ENCODE measurements around the gene TIMM10B.

Gene TIMM10B

DNA sequence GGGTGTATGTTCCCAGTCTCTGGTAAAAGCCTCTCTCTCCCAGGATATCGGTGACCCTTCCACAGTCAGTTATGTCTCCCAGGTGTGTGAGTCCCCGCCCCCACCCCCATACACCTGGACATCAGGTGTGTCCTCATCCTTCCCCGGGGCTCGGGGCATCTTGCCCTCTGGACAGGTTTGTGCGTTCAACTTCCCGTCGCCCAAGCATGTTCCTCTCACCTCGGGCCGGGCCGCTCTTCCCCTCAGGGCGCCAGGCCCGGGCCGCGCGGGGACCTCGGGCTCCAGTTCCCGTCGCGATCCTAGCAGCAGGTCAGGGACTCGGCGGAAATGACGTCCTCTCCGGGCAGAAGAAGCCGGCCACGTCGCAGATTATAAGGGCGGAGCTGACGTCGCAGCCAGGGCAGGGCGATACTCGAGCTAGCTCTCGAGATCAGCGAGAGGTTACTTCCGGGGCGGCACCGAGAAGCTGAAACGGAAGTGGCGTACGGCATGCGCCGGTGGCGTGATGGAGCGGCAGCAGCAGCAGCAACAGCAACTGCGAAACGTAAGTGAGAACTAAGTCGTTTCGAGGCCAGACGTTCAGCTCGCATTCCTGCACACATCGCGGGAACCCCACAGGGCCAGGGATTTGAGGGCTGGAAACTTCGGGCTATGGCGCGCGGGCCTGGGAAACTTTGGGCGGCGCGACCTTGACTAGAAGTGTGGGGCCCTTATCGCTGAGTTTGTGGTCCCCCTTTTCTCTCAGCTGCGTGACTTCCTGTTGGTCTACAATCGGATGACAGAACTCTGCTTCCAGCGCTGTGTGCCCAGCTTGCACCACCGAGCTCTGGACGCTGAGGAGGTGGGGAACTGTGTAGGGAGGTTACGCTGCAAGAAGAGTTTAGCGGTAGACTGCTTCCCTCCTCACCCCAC lies at the start of gene TIMM10B, which contains the start of gene ARFIP2:
Gene TIMM10B, plus strand, starts transcription at position 490 of the 912 bp plus-strand sequence. Its CDS starts 16 bp downstream, at position 506.
Gene ARFIP2, minus strand, starts transcription at position 320 of the 912 bp plus-strand sequence. CDS start 910 bp downstream, outside the sequence.
- DNase-seq (ENCODE audit: low read depth, low spot score), result peak; percentile 92

GRCh38 chr11:6431861-6432260 lies 49.4 kb upstream of the TIMM10B start:
- no peak for DNase-seq (ENCODE audit: low read depth, low spot score)

- no peak for DNase-seq (ENCODE audit: low read depth, low spot score)
These were observed 47.2 kb upstream of the TIMM10B start for GRCh38 chr11:6433998-6434660.

DNA sequence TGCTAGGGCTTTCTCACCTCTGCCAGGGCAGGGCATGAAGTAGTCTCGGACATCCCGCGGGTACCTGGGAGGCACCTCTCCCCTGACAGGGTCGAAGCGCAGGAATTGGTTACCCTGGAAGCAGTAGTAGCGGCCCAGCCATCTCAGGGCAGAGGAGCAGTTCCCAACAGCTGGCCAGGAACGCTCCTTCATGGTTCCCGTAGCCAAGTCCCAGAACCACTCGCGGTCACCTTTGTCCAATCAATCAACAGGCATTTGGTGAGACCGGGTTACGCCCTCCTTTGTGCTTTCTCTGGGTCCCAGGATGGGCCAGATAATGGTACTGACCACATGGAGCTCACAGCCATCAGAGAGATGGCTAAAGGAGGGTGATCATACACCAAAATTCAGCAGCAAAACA lies 43.9 kb upstream of the TIMM10B start:
- no peak for DNase-seq (ENCODE audit: low read depth, low spot score)

DNA sequence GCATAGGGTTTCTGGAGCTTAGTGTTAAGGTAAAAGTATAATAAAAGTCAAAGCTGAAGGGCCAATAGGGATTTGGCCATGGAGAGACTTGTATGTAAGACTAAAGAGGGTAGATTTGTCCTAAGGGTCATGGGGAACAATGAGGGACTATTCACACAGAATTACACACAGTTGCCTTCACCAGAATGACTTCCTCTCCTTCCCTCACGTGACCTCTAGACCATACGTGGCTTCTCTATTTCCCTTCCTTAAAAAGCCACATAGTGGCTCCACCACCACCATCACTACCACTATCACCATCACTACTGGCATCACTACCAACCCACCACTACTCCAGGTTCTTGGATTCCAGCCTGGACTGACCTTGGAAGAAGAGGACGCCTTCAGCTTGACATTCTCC lies 43.3 kb upstream of the TIMM10B start:
- no peak for DNase-seq (ENCODE audit: low read depth, low spot score)

- no peak for DNase-seq (ENCODE audit: low read depth, low spot score)
These were observed 42.2 kb upstream of the TIMM10B start for GRCh38 chr11:6438979-6439571.

DNA sequence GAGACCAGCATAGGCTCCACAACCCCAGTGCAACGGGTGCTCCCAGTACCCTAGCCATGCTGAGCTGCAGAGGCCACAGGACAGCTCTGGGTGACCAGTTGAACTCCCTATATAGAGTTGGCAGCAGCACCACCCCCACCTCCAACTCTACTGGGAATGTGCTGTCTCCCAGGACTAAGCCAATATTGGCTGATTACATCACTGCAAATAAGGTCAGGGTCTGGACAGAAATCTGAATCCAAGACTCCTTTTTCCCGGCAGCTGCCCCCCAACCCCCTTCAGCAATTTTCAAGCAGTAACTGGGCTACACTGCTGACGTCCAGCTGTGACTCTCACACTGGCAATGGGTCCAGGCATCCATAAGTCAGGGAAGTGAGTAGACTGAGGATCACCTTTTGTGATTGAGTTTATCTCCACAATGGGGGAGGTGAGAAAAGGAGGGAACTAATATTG lies 40.4 kb upstream of the TIMM10B start, which contains the start of gene HPX:
Gene HPX, minus strand, starts transcription at position 82 of the 453 bp plus-strand sequence. Its CDS starts 24 bp downstream, at position 58.
- no peak for DNase-seq (ENCODE audit: low read depth, low spot score)

DNA sequence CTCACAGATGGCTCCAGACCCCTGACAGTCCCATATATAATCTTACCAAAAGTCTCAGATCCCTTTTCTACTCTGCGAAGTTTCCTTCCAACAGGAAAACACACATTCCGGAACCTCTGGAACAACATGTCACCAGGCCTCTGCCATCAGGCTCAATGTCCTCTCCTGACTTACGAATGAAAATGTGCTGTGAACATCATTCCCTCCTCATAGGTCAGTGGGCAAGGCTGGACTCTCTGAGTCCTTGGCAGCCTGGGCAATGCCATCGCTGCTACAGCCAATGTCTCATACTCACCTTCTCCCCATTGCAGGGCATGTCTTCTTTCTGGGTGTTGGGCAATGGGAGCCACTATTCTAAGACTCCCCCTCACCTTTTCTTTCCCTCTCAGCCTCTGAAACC lies 38.9 kb upstream of the TIMM10B start:
- DNase-seq (ENCODE audit: low read depth, low spot score), result no peak

GRCh38 chr11:6443269-6444003 lies 37.9 kb upstream of the TIMM10B start:
- DNase-seq (ENCODE audit: low read depth, low spot score), result peak; percentile 12

- DNase-seq (ENCODE audit: low read depth, low spot score), result no peak
These were observed 32.7 kb upstream of the TIMM10B start for GRCh38 chr11:6448574-6448973.

GRCh38 chr11:6452219-6452618 lies 29.1 kb upstream of the TIMM10B start:
- DNase-seq (ENCODE audit: low read depth, low spot score), result no peak

GRCh38 chr11:6453152-6453551 lies 28.1 kb upstream of the TIMM10B start:
- DNase-seq (ENCODE audit: low read depth, low spot score), result no peak

DNA sequence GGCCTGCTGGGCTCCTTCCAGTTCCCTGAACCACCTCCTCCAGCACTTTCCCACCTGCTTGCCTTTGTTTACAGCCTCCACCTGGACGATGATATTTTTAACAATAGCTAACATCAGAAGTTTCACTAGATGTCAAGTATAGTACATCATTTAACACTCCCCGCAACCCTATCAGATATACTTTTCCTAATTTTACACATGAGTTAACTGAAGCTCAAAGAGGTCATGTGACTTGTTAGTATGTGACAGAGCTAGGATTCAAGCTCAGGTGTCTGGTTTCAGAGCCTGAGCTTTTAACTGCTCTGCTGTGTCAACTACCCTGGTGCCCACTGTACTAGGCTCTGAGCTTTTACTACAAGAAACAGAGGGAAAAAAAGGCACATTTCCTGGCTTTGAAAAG lies 26.2 kb upstream of the TIMM10B start:
- DNase-seq (ENCODE audit: low read depth, low spot score), result no peak

- no peak for DNase-seq (ENCODE audit: low read depth, low spot score)
These were observed 24.8 kb upstream of the TIMM10B start for GRCh38 chr11:6456361-6457073.

DNA sequence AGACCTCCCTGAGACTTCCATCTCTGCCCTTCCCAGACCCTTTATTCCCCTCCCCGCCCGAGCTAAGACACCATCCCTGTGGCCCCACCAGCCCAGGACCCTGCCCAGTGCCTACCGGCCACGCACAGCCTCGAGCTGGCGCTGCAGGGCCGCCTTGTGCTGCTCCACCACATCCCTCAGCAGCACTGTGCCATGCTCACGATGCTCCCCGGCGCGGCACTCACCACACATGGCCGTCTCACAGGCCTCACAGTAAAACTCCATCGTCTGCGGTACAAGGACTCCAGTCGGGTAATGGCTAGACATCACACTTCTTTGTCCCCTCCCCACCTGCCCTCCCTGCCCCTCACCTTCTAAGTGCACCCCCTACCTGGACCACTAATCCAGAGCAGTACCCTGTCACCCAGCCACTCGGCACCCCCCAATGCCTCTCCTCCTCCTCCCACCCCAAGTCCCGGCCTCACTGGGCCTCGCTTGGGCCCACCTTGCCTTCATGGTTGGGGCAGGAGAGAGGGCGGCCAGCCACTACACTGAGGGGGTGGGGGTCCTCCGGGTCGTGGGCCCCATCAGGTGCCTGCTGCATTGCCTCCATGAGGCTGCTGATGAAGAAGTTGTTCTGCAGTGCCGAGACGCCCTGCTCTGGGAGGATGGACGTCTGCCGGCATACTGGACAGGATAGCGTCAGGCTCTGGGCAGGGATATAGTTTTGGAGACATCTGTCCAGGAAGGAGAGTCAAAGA lies 23.6 kb upstream of the TIMM10B start:
- DNase-seq (ENCODE audit: low read depth, low spot score), result no peak

- DNase-seq (ENCODE audit: low read depth, low spot score), result no peak
These were observed 22.8 kb upstream of the TIMM10B start for GRCh38 chr11:6458352-6459098.

DNA sequence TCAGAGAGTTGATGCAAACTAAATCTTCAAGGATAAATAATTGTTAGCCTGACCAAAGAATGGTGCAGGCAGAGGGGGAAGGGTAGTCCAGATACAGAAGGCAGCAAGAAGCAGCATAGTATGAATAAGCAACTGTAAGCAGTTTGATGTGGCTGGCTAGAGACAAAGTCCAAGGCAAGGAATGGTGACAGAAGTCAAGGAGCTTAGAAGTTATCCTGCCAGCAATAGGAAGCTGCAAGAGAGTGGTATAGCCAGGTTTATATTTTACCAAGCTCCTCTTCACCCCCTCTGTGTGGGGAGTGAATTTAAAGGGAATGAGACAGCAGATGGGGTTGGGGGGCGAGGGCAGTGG lies 22.2 kb upstream of the TIMM10B start:
- no peak for DNase-seq (ENCODE audit: low read depth, low spot score)

- no peak for DNase-seq (ENCODE audit: low read depth, low spot score)
These were observed 12.4 kb upstream of the TIMM10B start for GRCh38 chr11:6468712-6469495.

- DNase-seq (ENCODE audit: low read depth, low spot score), result no peak
These were observed 11.7 kb upstream of the TIMM10B start for GRCh38 chr11:6469599-6469998.

Measured in activated CD4-positive, CD25-positive, alpha-beta regulatory T cell treated with anti-CD3 and anti-CD28 coated beads, Interleukin-2, amount 50 U/mL, for 16 hours (primary cell).